Skeletal muscle satellite cell (primary cell): ENCODE measurements around the gene GALP.
"Not testable (repeated sequence)": the region's sequence is repeated elsewhere in the genome, so short reads cannot be mapped to it uniquely, and the experiment has no call there.

Experiments used
- H3K27me3 ChIP-seq: 2 replicates; pipeline ENCODE4 v1.7.0; 2013; ENCODE audit warnings: low read length; ENCODE audit not compliant: control insufficient read depth, insufficient read depth
- H3K36me3 ChIP-seq: 2 replicates; pipeline ENCODE4 v1.7.0; 2013; ENCODE audit warnings: mild to moderate bottlenecking, control low read depth, low read length; ENCODE audit not compliant: insufficient read depth
- H3K4me1 ChIP-seq: 2 replicates; pipeline ENCODE4 v1.7.0; 2013; ENCODE audit warnings: low read length; ENCODE audit not compliant: control insufficient read depth, insufficient read depth
- H3K4me2 ChIP-seq: 2 replicates; pipeline ENCODE4 v1.7.0; 2013; ENCODE audit warnings: mild to moderate bottlenecking, low read length
- H3K4me3 ChIP-seq: 2 replicates; pipeline ENCODE4 v1.7.0; 2013; ENCODE audit warnings: low read length
- H3K9ac ChIP-seq: 2 replicates; pipeline ENCODE4 v1.7.0; 2013; ENCODE audit warnings: mild to moderate bottlenecking, low read depth, low read length, moderate library complexity
- H3K9me3 ChIP-seq: replicated peaks from 2 replicates; pipeline ENCODE4 v1.7.0; 2013; ENCODE audit warnings: mild to moderate bottlenecking, control low read depth, low read length

The GALP gene

DNA sequence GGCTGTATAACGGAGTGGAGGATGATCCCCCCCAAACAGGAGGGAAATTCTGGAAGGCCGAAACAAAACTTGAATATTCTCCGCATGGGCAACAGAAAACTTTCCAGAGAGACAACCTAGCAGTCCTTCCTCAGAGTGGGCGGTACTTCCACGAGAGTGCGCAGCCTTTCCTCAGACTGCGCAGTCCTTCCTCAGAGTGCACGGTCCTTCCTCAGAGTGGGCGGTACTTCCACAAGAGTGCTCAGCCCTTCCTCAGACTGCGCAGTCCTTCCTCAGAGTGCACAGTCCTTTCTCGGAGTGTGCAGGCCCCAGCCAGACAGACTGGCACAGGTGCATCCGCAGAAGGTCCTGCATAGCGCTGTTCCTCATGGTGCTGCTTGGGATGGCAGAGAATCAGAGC, 12.7 kb upstream of the GALP start:
- H3K27me3 ChIP-seq: no peaks in the 10 kb centered on the region
- no peaks in the 10 kb centered on the region for H3K4me1 ChIP-seq
- no peak overlapping the region for H3K4me3 ChIP-seq
- peaks cover 17% of the 10 kb centered on the region for H3K36me3 ChIP-seq
- no peak overlapping the region for H3K9ac ChIP-seq
- H3K4me2 ChIP-seq: no peak overlapping the region
- H3K9me3 ChIP-seq: no peaks in the 10 kb centered on the region

DNA sequence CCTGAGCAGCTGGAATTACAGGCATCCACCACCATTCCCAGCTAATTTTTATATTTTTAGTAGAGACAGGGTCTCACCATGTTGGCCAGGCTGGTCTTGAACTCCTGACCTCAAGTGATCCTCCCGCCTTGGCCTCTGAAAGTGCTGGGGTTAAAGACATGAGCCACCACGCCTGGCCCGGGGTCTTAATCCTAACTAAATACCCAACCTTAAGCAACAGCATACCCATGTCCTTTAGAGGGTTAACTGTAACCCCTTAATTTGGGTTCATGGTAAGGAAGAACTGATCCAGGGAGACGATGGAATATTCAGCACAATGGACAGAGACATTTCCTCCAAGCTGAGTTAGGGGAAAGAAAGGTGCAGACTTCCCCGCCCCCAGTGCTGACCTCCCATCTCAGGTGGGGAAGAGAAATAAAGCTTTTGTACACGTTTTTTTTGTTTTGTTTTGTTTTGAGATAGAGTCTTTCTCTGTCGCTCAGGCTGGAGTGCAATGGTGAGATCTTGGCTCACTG, 8.7 kb upstream of the GALP start:
- H3K9me3 ChIP-seq: no peaks in the 10 kb centered on the region
- H3K27me3 ChIP-seq: no peaks in the 10 kb centered on the region
- H3K9ac ChIP-seq: no peak overlapping the region
- no peaks in the 10 kb centered on the region for H3K4me1 ChIP-seq
- no peaks in the 10 kb centered on the region for H3K36me3 ChIP-seq
- H3K4me3 ChIP-seq: no peak overlapping the region
- no peak overlapping the region for H3K4me2 ChIP-seq

DNA sequence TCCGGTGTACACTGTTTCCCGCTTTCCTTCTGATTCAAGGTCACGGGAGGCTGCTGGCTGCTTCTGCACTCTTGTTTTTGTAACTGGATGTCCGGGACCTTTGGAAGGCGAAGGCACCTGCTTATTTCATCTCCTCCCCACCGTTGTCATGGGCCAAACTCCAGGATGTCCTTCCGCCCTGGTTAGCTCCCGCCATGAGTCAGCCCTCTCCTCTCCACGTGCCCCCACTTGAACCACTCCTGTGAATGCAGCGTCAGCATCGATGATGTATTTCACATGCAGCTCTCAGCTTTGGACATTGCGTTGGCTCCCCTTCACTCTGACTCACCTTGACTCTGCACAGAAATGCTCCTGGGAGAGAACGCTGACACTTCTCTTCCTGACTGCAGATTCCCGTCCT, 5.5 kb upstream of the GALP start:
- Histone ChIP-seq H3K4me1 (no peaks in the 10 kb centered on the region), H3K9ac (no peak overlapping the region), H3K4me2 (no peak overlapping the region), H3K4me3 (no peak overlapping the region), H3K9me3 (no peaks in the 10 kb centered on the region), H3K27me3 (peaks cover 12% of the 10 kb centered on the region), H3K36me3 (no peaks in the 10 kb centered on the region)

DNA sequence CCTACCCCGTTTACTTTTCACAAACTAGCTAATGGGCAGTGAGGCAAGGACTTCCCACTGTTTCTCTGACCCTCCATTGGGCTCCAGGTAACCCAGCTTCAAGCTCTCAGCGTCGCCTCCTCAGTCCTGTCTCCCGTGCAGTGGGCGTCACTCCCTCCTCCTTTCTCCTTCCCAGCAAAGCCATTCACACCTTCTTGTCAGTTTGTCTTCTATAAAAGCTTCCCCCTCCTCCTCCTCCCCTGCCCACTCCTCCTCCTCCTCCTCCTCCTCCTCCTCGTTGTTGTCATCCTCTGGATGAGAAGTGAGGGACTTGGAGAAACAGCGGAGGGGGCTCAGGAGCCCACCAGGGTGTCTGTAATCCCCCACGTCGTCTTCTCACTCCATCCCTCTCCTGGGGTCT, 1.7 kb upstream of the GALP start:
- Histone ChIP-seq H3K9ac (no peak overlapping the region), H3K4me1 (no peaks in the 10 kb centered on the region), H3K36me3 (no peaks in the 10 kb centered on the region), H3K4me2 (no peak overlapping the region), H3K27me3 (peaks cover 21% of the 10 kb centered on the region), H3K9me3 (no peaks in the 10 kb centered on the region), H3K4me3 (no peak overlapping the region)

DNA sequence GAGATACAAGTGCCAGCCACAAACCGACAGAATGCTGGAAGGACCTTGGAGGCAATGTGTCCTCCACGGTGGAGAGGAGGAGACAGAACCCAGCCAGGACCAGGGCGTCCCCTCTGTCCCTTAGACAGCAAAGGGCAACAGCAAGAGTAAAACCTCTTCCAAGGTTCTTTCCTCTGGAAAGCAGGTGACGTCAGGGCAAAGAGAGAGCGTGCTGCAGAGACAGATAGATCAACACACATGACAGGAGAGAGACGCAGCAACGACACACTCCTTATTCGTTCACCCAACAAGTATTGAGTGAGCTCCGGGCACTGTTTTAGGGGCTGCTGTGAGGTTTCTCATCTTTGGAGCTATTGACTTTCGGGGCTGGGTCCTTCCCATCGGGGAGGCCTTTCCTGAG, 1.3 kb upstream of the GALP start:
- Histone ChIP-seq H3K9ac (no peak overlapping the region), H3K36me3 (no peaks in the 10 kb centered on the region), H3K27me3 (peaks cover 21% of the 10 kb centered on the region), H3K4me2 (no peak overlapping the region), H3K4me1 (no peaks in the 10 kb centered on the region), H3K4me3 (no peak overlapping the region), H3K9me3 (no peaks in the 10 kb centered on the region)

DNA sequence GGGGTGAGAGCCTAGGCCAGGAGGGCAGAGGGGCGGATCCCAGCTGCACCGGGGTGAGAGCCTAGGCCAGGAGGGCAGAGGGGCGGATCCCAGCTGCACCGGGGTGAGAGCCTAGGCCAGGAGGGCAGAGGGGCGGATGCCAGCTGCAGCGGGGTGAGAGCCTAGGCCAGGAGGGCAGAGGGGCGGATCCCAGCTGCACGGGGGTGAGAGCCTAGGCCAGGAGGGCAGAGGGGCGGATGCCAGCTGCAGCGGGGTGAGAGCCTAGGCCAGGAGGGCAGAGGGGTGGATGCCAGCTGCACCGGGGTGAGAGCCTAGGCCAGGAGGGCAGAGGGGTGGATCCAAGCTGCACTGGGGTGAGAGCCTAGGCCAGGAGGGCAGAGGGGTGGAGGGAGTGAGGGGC, 502 bp downstream of the GALP start:
- H3K4me3 ChIP-seq, H3K36me3 ChIP-seq, H3K4me1 ChIP-seq, H3K9me3 ChIP-seq, H3K4me2 ChIP-seq, H3K9ac ChIP-seq: not testable (repeated sequence)
- H3K27me3 ChIP-seq: peaks cover 21% of the 10 kb centered on the region

DNA sequence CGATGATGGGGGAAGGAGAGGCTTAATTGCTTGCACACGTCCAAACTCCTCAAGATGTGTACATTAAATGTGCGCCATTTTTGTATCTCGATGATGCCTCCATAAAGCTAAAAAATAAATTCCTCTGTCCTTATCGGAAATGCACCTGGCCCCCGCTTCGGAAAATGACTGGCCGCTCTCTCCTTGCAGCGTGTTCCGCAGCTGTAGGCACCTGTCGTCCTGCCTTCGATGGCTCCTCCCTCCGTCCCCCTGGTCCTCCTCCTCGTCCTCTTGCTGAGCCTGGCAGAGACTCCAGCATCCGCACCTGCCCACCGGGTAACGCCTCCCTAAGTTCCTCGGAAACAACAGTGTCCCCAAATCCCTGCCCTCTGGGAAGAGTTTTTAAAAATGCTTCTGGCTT, 1.1 kb downstream of the GALP start:
- H3K4me2 ChIP-seq: no peak overlapping the region
- no peaks in the 10 kb centered on the region for H3K9me3 ChIP-seq
- no peak overlapping the region for H3K4me3 ChIP-seq
- H3K27me3 ChIP-seq: peaks cover 21% of the 10 kb centered on the region
- H3K9ac ChIP-seq: no peak overlapping the region
- no peaks in the 10 kb centered on the region for H3K36me3 ChIP-seq
- H3K4me1 ChIP-seq: no peaks in the 10 kb centered on the region

DNA sequence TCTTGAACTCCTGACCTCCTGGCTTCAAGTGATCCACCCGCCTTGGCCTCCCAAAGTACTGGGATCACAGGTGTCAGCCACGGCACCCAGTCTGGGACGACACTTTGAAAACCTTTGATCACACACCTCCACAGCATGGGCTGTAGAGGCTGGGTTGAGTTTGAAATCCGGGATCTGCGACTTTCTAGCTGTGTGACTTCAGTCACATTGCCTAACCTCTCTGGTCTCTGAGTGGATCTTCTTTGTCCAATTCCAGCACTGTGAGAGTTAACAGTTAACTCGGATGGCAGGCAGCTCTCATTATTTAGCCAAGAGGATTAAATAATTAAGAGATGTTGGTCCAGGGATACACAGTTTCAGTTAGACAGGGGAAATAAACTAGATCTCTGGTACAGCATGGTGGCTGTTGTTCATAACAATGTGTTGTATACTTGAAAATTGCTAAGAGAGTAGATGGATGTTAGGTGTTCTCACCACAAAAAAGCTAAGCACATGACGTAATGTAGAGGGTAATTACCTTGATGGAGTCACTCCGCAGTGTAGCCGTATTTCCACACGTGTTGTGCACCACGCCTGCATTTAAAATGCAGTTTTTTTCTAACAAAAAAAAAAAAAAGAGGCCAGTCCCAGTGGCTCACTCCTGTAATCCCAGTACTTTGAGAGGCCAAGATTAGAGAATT, 1.9 kb downstream of the GALP start:
- H3K4me3 ChIP-seq: no peak overlapping the region
- no peaks in the 10 kb centered on the region for H3K36me3 ChIP-seq
- no peak overlapping the region for H3K4me2 ChIP-seq
- no peaks in the 10 kb centered on the region for H3K4me1 ChIP-seq
- no peaks in the 10 kb centered on the region for H3K9me3 ChIP-seq
- H3K9ac ChIP-seq: no peak overlapping the region
- H3K27me3 ChIP-seq: peaks cover 21% of the 10 kb centered on the region

DNA sequence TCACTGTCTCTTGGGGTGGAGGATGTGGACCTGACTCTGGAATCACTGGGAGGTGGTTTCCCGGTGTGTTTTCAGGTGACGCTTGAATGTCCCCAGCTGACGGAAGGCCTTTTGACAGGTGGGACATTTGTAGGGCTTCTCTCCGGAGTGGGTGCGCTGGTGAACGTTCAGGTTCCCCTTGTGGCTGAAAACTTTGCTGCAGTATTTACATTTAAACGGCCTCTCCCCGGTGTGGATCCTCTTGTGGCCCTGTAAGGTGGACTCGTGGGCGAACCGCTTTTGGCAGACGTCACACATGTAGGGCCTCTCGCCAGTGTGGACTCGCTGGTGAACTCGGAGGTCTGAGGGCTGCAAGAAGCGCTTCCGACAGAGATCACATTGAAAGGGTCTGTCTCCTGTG, 14.0 kb downstream of the GALP start:
- Histone ChIP-seq H3K4me3 (no peak overlapping the region), H3K36me3 (no peaks in the 10 kb centered on the region), H3K4me2 (no peak overlapping the region), H3K4me1 (no peaks in the 10 kb centered on the region), H3K9ac (no peak overlapping the region), H3K27me3 (no peaks in the 10 kb centered on the region), H3K9me3 (no peaks in the 10 kb centered on the region)

DNA sequence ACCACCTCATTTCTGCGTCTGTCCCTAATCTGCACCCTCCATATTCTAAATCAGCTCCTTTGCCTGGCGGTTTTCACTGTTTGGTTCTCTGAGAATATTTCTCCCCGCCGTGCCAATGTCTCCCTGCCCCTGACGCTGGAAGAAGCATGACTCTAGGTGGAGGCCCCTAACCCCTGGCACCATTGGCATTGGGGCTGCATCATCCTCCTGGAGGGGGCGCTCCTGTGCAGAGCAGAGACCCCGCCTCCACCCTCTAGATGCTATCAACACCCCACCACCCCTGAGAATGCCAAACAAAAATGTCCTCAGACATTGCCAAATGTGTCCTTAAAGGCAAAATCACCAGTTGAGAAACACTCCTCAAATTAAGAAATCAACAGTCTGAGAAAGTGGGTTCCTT, 15.3 kb downstream of the GALP start:
- no peaks in the 10 kb centered on the region for H3K27me3 ChIP-seq
- no peaks in the 10 kb centered on the region for H3K36me3 ChIP-seq
- no peaks in the 10 kb centered on the region for H3K9me3 ChIP-seq
- no peak overlapping the region for H3K9ac ChIP-seq
- no peak overlapping the region for H3K4me3 ChIP-seq
- H3K4me1 ChIP-seq: no peaks in the 10 kb centered on the region
- H3K4me2 ChIP-seq: no peak overlapping the region

DNA sequence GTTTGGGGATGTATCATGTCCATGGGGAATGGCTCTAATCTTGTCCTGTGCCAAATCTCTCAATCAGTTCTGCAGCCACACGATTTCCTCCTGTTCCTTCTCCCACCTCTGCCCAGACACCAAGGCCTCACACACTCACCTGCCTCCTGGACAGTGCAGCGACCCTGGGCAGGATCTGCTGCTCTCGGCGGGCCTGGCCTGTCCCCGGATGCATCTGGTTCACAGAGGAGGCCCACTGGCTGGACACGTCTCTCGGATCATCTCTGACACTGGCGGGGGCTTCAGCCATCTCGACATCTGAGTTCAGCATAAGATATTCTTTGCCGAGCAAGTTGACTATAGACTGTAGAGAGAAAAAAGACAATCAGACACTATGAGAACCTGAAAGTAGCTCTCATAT, 15.9 kb downstream of the GALP start:
- no peak overlapping the region for H3K4me3 ChIP-seq
- H3K36me3 ChIP-seq: no peaks in the 10 kb centered on the region
- H3K4me2 ChIP-seq: no peak overlapping the region
- no peak overlapping the region for H3K9ac ChIP-seq
- H3K27me3 ChIP-seq: no peaks in the 10 kb centered on the region
- H3K4me1 ChIP-seq: no peaks in the 10 kb centered on the region
- H3K9me3 ChIP-seq: no peaks in the 10 kb centered on the region

DNA sequence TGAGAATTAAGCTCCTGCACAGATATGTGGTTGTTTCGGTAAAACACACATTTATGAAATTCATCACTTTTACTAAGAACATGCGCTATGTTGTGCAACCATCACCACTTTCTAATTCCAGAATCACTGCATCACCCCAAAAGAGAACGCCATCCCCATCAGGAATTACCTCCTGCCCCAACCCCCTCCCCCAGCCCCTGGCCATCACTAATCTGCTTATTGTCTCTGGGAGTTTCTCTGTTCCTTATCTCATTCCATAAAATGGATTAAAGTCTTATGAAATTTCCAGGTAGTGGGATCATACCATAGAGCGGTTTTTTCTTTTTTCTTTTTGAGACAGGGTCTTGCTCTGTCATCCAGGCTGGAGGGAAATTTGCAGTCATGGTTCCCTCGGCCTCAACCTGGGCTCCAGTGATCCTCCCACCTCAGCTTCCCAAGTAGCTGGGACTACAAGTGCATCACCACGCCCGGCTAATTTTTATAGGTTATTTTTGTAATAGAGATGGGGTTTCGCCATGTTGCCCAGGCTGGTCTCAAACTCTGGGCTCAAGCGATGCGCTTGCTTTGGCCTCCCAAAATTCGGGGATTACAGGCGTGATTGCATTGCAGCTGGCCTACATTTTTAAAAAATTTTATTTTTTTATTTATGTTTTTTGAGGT, 18.3 kb downstream of the GALP start:
- Histone ChIP-seq H3K4me1 (no peaks in the 10 kb centered on the region), H3K9me3 (no peaks in the 10 kb centered on the region), H3K4me2 (no peak overlapping the region), H3K4me3 (no peak overlapping the region), H3K9ac (no peak overlapping the region), H3K36me3 (no peaks in the 10 kb centered on the region), H3K27me3 (no peaks in the 10 kb centered on the region)
